ENCODE measurements around the gene JSRP1.

Gene JSRP1

DNA sequence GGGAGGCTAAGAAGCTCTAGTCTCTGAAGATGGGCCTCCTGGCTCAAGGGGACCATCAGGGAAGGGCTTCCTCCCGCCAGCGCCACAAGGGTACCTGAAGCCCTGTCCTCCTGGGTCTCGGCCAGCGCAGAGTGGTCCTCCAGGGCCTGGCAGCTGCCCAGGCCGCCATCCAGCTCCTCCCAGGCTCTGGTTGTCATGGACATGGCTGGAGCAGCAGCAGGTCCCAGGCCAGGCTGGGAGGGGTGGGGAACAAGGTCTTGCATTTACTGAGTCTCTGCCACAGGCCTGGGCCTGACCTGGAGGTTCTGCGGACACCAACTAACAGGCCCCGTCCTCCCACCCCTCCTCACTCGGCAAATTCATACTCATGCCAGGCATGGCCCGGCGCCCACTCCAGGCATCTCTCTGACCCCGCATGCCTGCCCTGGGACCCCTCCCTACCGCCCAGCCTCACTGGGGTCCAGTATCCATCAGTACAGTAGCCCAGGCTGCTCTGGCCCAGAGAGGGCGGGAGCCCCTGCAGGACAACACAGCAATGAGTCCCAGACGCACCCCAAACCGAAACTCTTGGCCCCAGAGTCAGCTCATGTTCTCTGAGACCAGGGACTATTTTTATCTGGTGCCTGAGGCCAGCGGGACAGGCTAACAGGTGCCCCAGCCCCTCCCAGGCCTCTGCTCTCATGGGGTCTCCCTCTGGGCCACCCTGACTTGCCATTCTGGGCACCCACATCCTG is 938 bp downstream of the JSRP1 start:
- H3K4me1 ChIP-seq (ENCODE audit: insufficient read depth, low read length, severe bottlenecking): peaks cover 30% of the 10 kb centered on the region
- H3K27ac ChIP-seq (ENCODE audit: low read depth, low read length, poor library complexity, severe bottlenecking): no peak overlapping the region
- H3K27me3 ChIP-seq (ENCODE audit: insufficient read depth, low read length): no peaks in the 10 kb centered on the region
- H2AFZ ChIP-seq (ENCODE audit: low read length): no peak overlapping the region
- no peaks in the 10 kb centered on the region for H3K9me2 ChIP-seq (ENCODE audit: low read depth, low read length)
- no peaks in the 10 kb centered on the region for H3K9me3 ChIP-seq (ENCODE audit: low read length)
- H3K4me2 ChIP-seq (ENCODE audit: low read length): no peak overlapping the region
- H3K9ac ChIP-seq (ENCODE audit: low read length): no peak overlapping the region
- no peak overlapping the region for H3K4me3 ChIP-seq (ENCODE audit: low read depth, low read length, poor library complexity, severe bottlenecking)
- no peak for TF ChIP-seq EZH2 (IDR thresholded peaks at IDR 0.05; ENCODE audit: borderline replicate concordance, low read length)
- TF ChIP-seq, protein P1, sequence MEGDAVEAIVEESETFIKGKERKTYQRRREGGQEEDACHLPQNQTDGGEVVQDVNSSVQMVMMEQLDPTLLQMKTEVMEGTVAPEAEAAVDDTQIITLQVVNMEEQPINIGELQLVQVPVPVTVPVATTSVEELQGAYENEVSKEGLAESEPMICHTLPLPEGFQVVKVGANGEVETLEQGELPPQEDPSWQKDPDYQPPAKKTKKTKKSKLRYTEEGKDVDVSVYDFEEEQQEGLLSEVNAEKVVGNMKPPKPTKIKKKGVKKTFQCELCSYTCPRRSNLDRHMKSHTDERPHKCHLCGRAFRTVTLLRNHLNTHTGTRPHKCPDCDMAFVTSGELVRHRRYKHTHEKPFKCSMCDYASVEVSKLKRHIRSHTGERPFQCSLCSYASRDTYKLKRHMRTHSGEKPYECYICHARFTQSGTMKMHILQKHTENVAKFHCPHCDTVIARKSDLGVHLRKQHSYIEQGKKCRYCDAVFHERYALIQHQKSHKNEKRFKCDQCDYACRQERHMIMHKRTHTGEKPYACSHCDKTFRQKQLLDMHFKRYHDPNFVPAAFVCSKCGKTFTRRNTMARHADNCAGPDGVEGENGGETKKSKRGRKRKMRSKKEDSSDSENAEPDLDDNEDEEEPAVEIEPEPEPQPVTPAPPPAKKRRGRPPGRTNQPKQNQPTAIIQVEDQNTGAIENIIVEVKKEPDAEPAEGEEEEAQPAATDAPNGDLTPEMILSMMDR (IDR thresholded peaks at IDR 0.05; ENCODE audit: low read length): no peak
- no peaks in the 10 kb centered on the region for H4K20me1 ChIP-seq (ENCODE audit: insufficient read depth, low read length)
- no peaks in the 10 kb centered on the region for H3F3A ChIP-seq (ENCODE audit: insufficient read depth, low read length)
- no peaks in the 10 kb centered on the region; the same call in 1 of the 2 replicates for H3K36me3 ChIP-seq (ENCODE audit: insufficient read depth, low read length)
- no peaks in the 10 kb centered on the region for H3K79me2 ChIP-seq (ENCODE audit: insufficient read depth, low read length)

DNA sequence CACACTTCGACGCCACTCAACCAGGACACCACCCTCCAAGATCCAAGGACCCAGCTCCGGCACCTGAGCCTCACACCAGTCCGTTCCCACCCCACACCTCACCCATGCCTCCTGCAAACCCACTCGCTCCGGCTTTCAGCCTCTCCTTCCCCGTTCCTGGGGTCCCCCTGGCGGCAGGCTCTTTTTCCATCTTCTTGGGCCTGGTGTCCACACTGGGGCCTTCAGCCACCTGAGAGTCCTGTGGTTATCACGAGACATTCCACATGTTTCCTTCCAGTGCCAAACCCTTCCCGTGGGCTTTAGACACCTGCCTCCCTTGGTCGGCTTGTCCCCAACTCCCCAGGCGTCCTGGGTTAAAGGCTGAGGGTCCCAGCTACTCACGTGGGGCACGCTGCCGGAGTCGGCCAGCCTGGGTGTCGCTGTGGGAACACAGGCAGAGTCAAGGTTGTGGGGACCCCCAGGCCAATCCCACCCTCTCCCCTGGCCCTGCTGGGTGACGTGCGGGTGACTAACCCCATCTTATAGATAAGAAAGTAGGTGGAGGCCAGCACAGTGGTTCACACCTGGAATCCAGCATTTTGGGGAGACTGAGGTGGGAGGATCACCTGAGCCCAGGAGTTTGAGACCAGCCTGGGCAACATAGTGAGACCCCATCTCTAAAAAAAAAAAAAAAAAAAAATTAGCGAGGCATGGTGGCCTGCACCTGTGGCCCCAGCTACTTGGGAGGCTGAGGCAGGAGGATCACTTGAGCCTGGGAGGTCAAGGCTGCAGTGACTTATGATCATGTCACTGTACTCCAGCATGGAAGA is 1.9 kb downstream of the JSRP1 start:
- Histone ChIP-seq H3K27me3 (ENCODE audit: insufficient read depth, low read length) (no peaks in the 10 kb centered on the region), H3F3A (ENCODE audit: insufficient read depth, low read length) (no peaks in the 10 kb centered on the region), H3K79me2 (ENCODE audit: insufficient read depth, low read length) (no peaks in the 10 kb centered on the region), H3K4me3 (ENCODE audit: low read depth, low read length, poor library complexity, severe bottlenecking) (no peak overlapping the region), H4K20me1 (ENCODE audit: insufficient read depth, low read length) (no peaks in the 10 kb centered on the region), H3K27ac (ENCODE audit: low read depth, low read length, poor library complexity, severe bottlenecking) (no peak overlapping the region), H2AFZ (ENCODE audit: low read length) (no peak overlapping the region), H3K9me3 (ENCODE audit: low read length) (no peaks in the 10 kb centered on the region), H3K36me3 (ENCODE audit: insufficient read depth, low read length) (no peaks in the 10 kb centered on the region; the same call in 1 of the 2 replicates), H3K4me2 (ENCODE audit: low read length) (no peak overlapping the region), H3K4me1 (ENCODE audit: insufficient read depth, low read length, severe bottlenecking) (peaks cover 30% of the 10 kb centered on the region), H3K9me2 (ENCODE audit: low read depth, low read length) (no peaks in the 10 kb centered on the region), H3K9ac (ENCODE audit: low read length) (no peak overlapping the region)
- no peak for TF ChIP-seq EZH2 (IDR thresholded peaks at IDR 0.05; ENCODE audit: borderline replicate concordance, low read length)

DNA sequence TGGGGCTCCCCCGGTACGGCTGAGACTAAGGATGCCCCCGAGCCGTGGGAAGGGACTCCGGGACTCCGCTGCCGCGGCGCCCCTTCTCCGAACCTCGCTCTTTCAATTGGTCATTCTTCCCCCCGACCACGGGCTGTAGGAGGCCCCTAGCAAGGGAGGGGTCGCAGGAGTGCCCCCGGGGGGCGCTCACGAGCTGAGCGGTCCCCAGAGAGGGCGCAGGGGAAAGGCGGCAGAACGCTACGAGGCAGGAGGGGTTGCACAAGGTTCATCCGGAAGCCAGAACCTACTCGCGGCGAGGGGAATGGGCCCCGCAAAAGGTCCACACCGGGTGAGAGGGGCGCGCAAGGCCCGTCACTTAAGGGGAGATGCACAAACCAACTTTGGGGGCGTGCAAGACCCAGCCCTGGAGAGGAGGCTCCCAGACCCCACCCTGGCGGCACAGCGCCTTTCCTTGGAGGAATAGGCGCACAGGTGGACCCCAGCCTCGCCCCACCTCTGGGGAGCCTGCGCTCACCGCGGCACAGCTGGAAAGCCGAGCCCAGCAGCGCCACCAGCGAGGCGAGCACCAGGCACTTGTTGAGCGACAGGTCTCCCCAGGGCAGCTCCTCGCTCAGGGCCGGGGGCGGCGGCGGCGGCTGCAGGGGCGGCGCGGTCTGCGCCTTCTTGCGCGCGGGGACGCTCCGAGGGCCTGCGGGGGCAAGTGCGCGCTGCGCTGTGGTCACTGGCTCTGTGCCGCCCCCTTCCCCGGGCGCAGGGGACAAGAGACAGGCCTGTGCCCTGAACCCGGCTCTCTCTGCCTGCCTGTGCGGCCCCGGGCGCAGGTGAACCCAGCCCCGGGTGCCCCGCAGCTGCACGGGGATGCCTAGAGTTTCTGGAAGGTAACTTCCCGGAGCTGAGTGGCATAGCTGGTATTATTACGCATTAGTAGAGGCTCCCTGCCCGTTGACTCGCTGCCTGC is 2.8 kb downstream of the JSRP1 start:
- peak overlapping the region; percentile 19 for H3K4me3 ChIP-seq (ENCODE audit: low read depth, low read length, poor library complexity, severe bottlenecking)

More for the DNA sequence above, 2.8 kb downstream of the JSRP1 start:
- Histone ChIP-seq H3K27ac (ENCODE audit: low read depth, low read length, poor library complexity, severe bottlenecking) (no peak overlapping the region), H2AFZ (ENCODE audit: low read length) (no peak overlapping the region), H3K27me3 (ENCODE audit: insufficient read depth, low read length) (no peaks in the 10 kb centered on the region), H3K36me3 (ENCODE audit: insufficient read depth, low read length) (peaks cover 6% of the 10 kb centered on the region; the same call in 1 of the 2 replicates), H4K20me1 (ENCODE audit: insufficient read depth, low read length) (no peaks in the 10 kb centered on the region), H3F3A (ENCODE audit: insufficient read depth, low read length) (no peaks in the 10 kb centered on the region), H3K4me2 (ENCODE audit: low read length) (peak overlapping the region; percentile 32; the same call in 1 of the 2 replicates), H3K9ac (ENCODE audit: low read length) (no peak overlapping the region), H3K4me1 (ENCODE audit: insufficient read depth, low read length, severe bottlenecking) (peaks cover 25% of the 10 kb centered on the region), H3K9me2 (ENCODE audit: low read depth, low read length) (no peaks in the 10 kb centered on the region), H3K79me2 (ENCODE audit: insufficient read depth, low read length) (no peaks in the 10 kb centered on the region), H3K9me3 (ENCODE audit: low read length) (no peaks in the 10 kb centered on the region)
- TF ChIP-seq, protein P1 (IDR thresholded peaks at IDR 0.05; ENCODE audit: low read length): peak; percentile 45; the same call in 1 of the 2 replicates
- TF ChIP-seq EZH2 (IDR thresholded peaks at IDR 0.05; ENCODE audit: borderline replicate concordance, low read length): no peak

Measured in OCI-LY1 (cell line).